T-cell (primary cell): ENCODE results near the gene PRPF6. TPM values are rescaled to one million over a fixed set of nuclear protein-coding genes. Genes with fewer than 3 reads are reported as not detected.
A peak's percentile ranks its signal among the peaks of the same experiment; 100 is the strongest.

ENCODE experiments used
- ATAC-seq, 4 experiments: fragments of 200-7000 bp in 3 of 4; fragments of 150-1000 bp in 1 of 4; cut with Tn5 transposase; replicated peaks in 1 of 4; 1 replicate in 3 of 4; 2 replicates in 1 of 4; pipeline ENCODE4 v1.10.0; 2021; ENCODE audit warnings: moderate library complexity in 3 of 4, mild to moderate bottlenecking in 2 of 4, moderate number of reproducible peaks in 1 of 4
- CTCF ChIA-PET, 2 donors: fragments of 300-600 bp; sonication (Branson Sonifier 250); formaldehyde crosslinking; loops; one replicate each; lab custom pipeline; 2022; ENCODE audit warnings: antibody characterized with exemption in 2 of 2; lab: Charles Lee
- POLR2A ChIA-PET, 2 donors: fragments of 300-600 bp; sonication (Branson Sonifier 250); formaldehyde crosslinking; loops; one replicate each; lab custom pipeline; 2022; ENCODE audit warnings: antibody characterized with exemption in 2 of 2; lab: Charles Lee
- DNase-seq, 35 experiments: peaks; one replicate each; pipeline versions ENCODE4 v3.0.0 to v3.0.0-alpha.2; 2013 to 2023
- H3K27ac ChIP-seq: one replicate; pipeline ENCODE4 v1.5.1; 2013; ENCODE audit warnings: low read length
- H3K27me3 ChIP-seq, 2 experiments: replicated peaks in 1 of 2; 1 replicate in 1 of 2; 2 replicates in 1 of 2; pipeline versions ENCODE4 v1.6.1 to v1.7.0; 2013; ENCODE audit warnings: low read length in 1 of 2, mixed read lengths in 1 of 2; ENCODE audit not compliant: control insufficient read depth in 2 of 2, insufficient read depth in 2 of 2; ENCODE audit errors: extremely low read depth in 1 of 2
- H3K36me3 ChIP-seq, 2 donors: 1 replicate in 1 of 2; 2 replicates in 1 of 2; pipeline versions ENCODE4 v1.6.1 to v1.7.0; 2013; ENCODE audit warnings: low read length in 1 of 2; ENCODE audit not compliant: control insufficient read depth in 2 of 2, insufficient read depth in 1 of 2; ENCODE audit errors: extremely low read depth in 1 of 2
- H3K4me1 ChIP-seq, 2 experiments: 1 replicate in 1 of 2; 2 replicates in 1 of 2; pipeline versions ENCODE4 v1.6.1 to v1.7.0; 2013; ENCODE audit warnings: low read length in 2 of 2, mixed read lengths in 1 of 2; ENCODE audit not compliant: insufficient read depth in 2 of 2, control insufficient read depth in 1 of 2; ENCODE audit errors: extremely low read depth in 1 of 2
- H3K4me3 ChIP-seq, 2 donors: 1 replicate in 1 of 2; 2 replicates in 1 of 2; pipeline versions ENCODE4 v1.5.1 to v1.7.0; 2013; ENCODE audit warnings: mild to moderate bottlenecking in 2 of 2, low read length in 1 of 2, moderate library complexity in 1 of 2; ENCODE audit not compliant: control insufficient read depth in 1 of 2; ENCODE audit errors: extremely low read depth in 1 of 2
- H3K9me3 ChIP-seq: 2 replicates; pipeline ENCODE4 v1.7.0; 2013
- H3K27ac Mint-ChIP-seq, 2 donors: one replicate each; pipeline ENCODE4 v1.8.0; 2020 to 2021; ENCODE audit warnings: mild to moderate bottlenecking in 2 of 2, mixed read lengths in 2 of 2
- H3K27me3 Mint-ChIP-seq, 2 donors: one replicate each; pipeline ENCODE4 v1.8.0; 2021 to 2022; ENCODE audit warnings: mixed read lengths in 2 of 2
- H3K36me3 Mint-ChIP-seq: one replicate; pipeline ENCODE4 v1.8.0; 2021; ENCODE audit warnings: mixed read lengths
- H3K4me1 Mint-ChIP-seq, 3 donors: one replicate each; pipeline ENCODE4 v1.8.0; 2020 to 2022; ENCODE audit warnings: mixed read lengths in 3 of 3, mild to moderate bottlenecking in 1 of 3
- H3K4me3 Mint-ChIP-seq, 3 donors: one replicate each; pipeline ENCODE4 v1.8.0; 2020 to 2022; ENCODE audit warnings: mild to moderate bottlenecking in 3 of 3, mixed read lengths in 3 of 3, moderate library complexity in 3 of 3
- H3K9me3 Mint-ChIP-seq, 3 donors: one replicate each; pipeline ENCODE4 v1.8.0; 2020 to 2022; ENCODE audit warnings: mixed read lengths in 3 of 3
- WGBS: methylation state at CpG from one replicate; pipeline ENCODE4 v1.1.5; 2013; ENCODE audit warnings: missing lambda C conversion rate; ENCODE audit not compliant: insufficient coverage; 5-methylcytosine and 5-hydroxymethylcytosine counted together
- total RNA-seq, 35 experiments: library from RNA in 6 of 35; stranded (reverse) in 6 of 35; fragments of 120-200 nt in 1 of 35; gene quantifications; one replicate each; pipeline versions ENCODE4 v1.2.1 to v1.2.4 and lab custom pipeline; 2013 to 2026

PRPF6 gene
- total RNA-seq, 5 donors from 2014 or later (not counting 1 experiment from before 2014, with no cell fraction given) = 59.8 to 106 (median 83.5) TPM

DNA sequence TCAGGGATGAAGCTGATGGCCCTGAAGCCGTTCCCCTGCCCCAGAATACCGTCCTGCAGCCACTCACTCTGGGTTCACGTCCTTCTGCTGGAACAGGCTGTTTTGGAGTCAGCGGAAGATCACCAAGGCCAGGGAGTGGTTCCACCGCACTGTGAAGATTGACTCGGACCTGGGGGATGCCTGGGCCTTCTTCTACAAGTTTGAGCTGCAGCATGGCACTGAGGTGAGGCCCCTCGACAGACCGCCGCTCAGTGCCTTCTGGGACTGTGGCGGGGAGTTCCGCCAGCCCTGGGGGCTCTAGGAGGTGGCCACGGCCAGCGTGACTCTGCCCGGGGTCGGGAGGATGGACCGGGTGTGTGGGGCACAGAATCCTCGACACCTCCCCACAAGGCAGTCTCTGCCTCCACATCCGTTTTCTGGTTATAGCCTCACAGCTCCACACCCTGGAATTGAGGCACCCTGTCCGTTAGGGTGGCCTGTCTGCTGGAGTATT lies 50.9 kb downstream of the PRPF6 start:
- peaks cover 40% of the 10 kb centered on the region for H3K36me3 Mint-ChIP-seq
- DNase-seq (no peak), ATAC-seq (no peak)
- Histone ChIP-seq H3K9me3 (no peaks in the 10 kb centered on the region), H3K27me3 (no peaks in the 10 kb centered on the region), H3K27ac (no peak overlapping the region), H3K4me1 (peaks cover 0 to 33% of the 10 kb centered on the region in 2 experiments), H3K4me3 (no peak overlapping the region), H3K36me3 (peaks cover 52 to 61% of the 10 kb centered on the region in 2 donors)
- H3K9me3 Mint-ChIP-seq = no peaks in the 10 kb centered on the region
- no peaks in the 10 kb centered on the region for H3K27me3 Mint-ChIP-seq
- WGBS = 94% methylated on average over 14 of the region's 19 CpGs
- no peak overlapping the region for H3K4me3 Mint-ChIP-seq
- POLR2A ChIA-PET = no interaction called here
- peaks cover 24 to 37% (median 27%) of the 10 kb centered on the region in 3 donors for H3K4me1 Mint-ChIP-seq
- CTCF ChIA-PET = interaction anchor here in 1 of 2 donors (0.6 kb wide), 1 partner anchor 43 kb away, joined by 3 read pairs; no protein-coding TSS in a partner anchor
- no peak overlapping the region for H3K27ac Mint-ChIP-seq

GRCh38 chr20:64032706-64033624 lies 52.0 kb downstream of the PRPF6 start:
- H3K36me3 Mint-ChIP-seq = peaks cover 29% of the 10 kb centered on the region

DNA sequence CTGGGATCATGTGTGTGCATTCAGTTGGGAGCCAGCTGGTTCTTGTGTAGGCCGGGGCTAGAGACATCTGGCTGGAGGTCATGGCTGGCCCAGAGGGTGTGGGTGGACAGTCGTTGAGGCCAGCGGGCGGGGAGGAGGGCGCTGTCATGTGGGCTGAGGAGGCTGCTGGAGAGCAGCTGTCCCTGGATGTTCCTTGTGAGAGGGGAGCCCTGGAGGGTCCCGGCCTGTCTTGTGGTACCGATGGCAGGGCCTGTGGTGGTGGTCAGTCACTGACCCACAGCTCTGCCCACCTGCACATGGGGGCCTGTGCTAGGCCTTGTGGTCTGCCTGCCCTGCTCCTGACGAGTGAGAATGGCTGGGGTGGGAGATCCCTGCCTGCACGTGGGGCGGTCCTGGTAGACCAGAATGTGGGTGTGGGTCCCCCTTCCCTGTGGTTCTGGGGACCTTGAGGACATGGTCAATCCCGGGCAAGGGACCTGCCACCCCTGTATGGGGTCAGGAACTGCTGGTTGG lies 53.1 kb downstream of the PRPF6 start:
- H3K9me3 ChIP-seq = no peaks in the 10 kb centered on the region
- ChIA-PET POLR2A (no interaction called here), CTCF (no interaction called here)
- Mint-ChIP-seq H3K4me3 (peak overlapping the region in 1 of 3 donors; percentile 66), H3K4me1 (peaks cover 34 to 48% (median 38%) of the 10 kb centered on the region in 3 donors), H3K27ac (peak overlapping the region; percentile 71 to 98), H3K27me3 (no peaks in the 10 kb centered on the region), H3K9me3 (no peaks in the 10 kb centered on the region), H3K36me3 (peaks cover 22% of the 10 kb centered on the region)
- peaks cover 0 to 7% of the 10 kb centered on the region in 2 experiments for H3K27me3 ChIP-seq
- no peak overlapping the region for H3K4me3 ChIP-seq
- ATAC-seq (no peak), DNase-seq (no peak)
- WGBS = 94% methylated on average over 9 of the region's 11 CpGs
- peaks cover 35 to 40% of the 10 kb centered on the region in 2 donors for H3K36me3 ChIP-seq
- H3K27ac ChIP-seq = peak overlapping the region; percentile 74
- peaks cover 0 to 52% of the 10 kb centered on the region in 2 experiments for H3K4me1 ChIP-seq

More at GRCh38 chr20:64032706-64033624, 52.0 kb downstream of the PRPF6 start:
- ChIA-PET POLR2A (no interaction called here), CTCF (no interaction called here)
- 97% methylated on average over 28 of the region's 31 CpGs for WGBS
- H3K36me3 ChIP-seq = peaks cover 41 to 50% of the 10 kb centered on the region in 2 donors
- H3K27me3 Mint-ChIP-seq = no peaks in the 10 kb centered on the region
- no peak overlapping the region for H3K27ac ChIP-seq
- H3K27ac Mint-ChIP-seq = peak overlapping the region in 1 of 2 donors; percentile 98
- H3K4me3 Mint-ChIP-seq = no peak overlapping the region
- H3K9me3 Mint-ChIP-seq = no peaks in the 10 kb centered on the region
- H3K4me1 Mint-ChIP-seq = peaks cover 34 to 48% (median 38%) of the 10 kb centered on the region in 3 donors
- ATAC-seq = no peak
- peaks cover 0 to 7% of the 10 kb centered on the region in 2 experiments for H3K27me3 ChIP-seq
- H3K9me3 ChIP-seq = no peaks in the 10 kb centered on the region
- H3K4me1 ChIP-seq = peaks cover 0 to 44% of the 10 kb centered on the region in 2 experiments
- H3K4me3 ChIP-seq = no peak overlapping the region
- DNase-seq = no peak

DNA sequence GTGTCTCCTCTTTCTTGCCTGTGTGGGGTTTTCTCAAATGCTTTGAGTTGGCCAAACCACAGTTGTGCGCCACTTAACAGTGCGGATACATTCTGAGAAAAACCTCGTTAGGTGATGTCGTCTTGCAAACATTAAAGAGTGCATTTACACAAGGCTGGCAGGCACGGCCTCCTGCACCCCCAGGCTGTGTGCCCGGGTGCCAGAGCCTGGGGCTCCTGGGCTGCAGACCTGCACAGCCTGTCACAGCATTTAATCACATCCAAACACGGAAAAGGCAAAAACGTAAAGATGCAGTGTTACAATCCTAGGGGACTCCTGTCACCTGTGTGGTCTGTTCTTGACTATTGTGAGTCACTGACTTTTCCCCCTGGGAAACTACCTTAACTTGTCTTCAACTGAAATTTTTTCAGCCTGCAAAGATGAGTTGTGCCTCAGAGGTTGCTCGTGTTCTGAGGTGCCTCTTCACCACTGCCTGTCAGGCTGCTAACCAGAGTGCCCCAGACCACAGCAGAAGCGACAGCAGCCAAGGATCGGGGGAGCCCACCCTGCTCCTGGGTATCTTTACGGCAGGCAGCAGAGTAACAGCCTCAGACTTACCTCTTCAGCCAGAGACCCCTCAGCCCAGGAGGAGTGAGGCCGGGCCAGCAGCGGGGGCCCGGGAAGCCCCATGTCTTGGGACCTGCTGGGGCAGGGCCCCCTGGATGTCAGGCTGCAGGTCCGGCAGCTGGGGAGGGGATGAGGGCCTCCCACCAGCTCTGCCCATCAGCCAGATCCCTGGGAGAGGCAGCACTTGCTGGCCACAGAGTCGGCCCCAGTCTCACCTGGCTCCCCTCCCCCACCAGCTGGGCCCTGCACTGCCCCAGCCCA lies 54.4 kb downstream of the PRPF6 start:
- ATAC-seq (peak; percentile 3 to 58 (median 20)), DNase-seq (peak in 10 of 35 experiments; percentile 15 to 63 (median 28))
- Mint-ChIP-seq H3K27me3 (no peaks in the 10 kb centered on the region), H3K36me3 (peaks cover 17% of the 10 kb centered on the region), H3K9me3 (no peaks in the 10 kb centered on the region), H3K4me1 (peaks cover 45 to 58% (median 48%) of the 10 kb centered on the region in 3 donors), H3K4me3 (peak overlapping the region; percentile 57 to 76 (median 66)), H3K27ac (peak overlapping the region; percentile 89 to 98)
- 42% methylated on average over 7 of the region's 17 CpGs for WGBS
- peaks cover 8 to 65% of the 10 kb centered on the region in 2 experiments for H3K4me1 ChIP-seq
- H3K4me3 ChIP-seq = no peak overlapping the region
- peak overlapping the region; percentile 74 for H3K27ac ChIP-seq
- CTCF ChIA-PET = no interaction called here
- POLR2A ChIA-PET = interaction anchor here in 1 of 2 donors (0.7 kb wide), 1 partner anchor 35 kb away, joined by 3 read pairs; no protein-coding TSS in a partner anchor
- no peaks in the 10 kb centered on the region for H3K9me3 ChIP-seq
- H3K27me3 ChIP-seq = peaks cover 0 to 12% of the 10 kb centered on the region in 2 experiments
- peaks cover 25 to 27% of the 10 kb centered on the region in 2 donors for H3K36me3 ChIP-seq

- ChIA-PET CTCF (no interaction called here), POLR2A (no interaction called here)
- no peak for DNase-seq
- Mint-ChIP-seq H3K4me3 (peak within 1 kb of the TSS; percentile 57 to 79 (median 76)), H3K9me3 (no peaks in the 10 kb centered on the region), H3K27ac (peak within 1 kb of the TSS; percentile 89 to 98), H3K4me1 (peaks cover 51 to 65% (median 54%) of the 10 kb centered on the region in 3 donors), H3K36me3 (peaks cover 12% of the 10 kb centered on the region), H3K27me3 (no peaks in the 10 kb centered on the region)
- H3K36me3 ChIP-seq = peaks cover 19 to 22% of the 10 kb centered on the region in 2 donors
- WGBS = 98% methylated on average over 5 of the region's 10 CpGs
- no peak for ATAC-seq
- H3K4me3 ChIP-seq = no peak within 1 kb of the TSS
- H3K27ac ChIP-seq = peak within 1 kb of the TSS; percentile 74
- H3K27me3 ChIP-seq = peaks cover 0 to 16% of the 10 kb centered on the region in 2 experiments
- no peaks in the 10 kb centered on the region for H3K9me3 ChIP-seq
- H3K4me1 ChIP-seq = peaks cover 10 to 71% of the 10 kb centered on the region in 2 experiments
These were observed 55.0 kb downstream of the PRPF6 start, which contains the start of gene C20orf204 for GRCh38 chr20:64035933-64036345. Gene C20orf204 (plus strand): TSS chr20:64036182. CDS start chr20:64036324, 142 bp downstream.
